ENCODE results near the gene MYLK.

The MYLK gene

DNA sequence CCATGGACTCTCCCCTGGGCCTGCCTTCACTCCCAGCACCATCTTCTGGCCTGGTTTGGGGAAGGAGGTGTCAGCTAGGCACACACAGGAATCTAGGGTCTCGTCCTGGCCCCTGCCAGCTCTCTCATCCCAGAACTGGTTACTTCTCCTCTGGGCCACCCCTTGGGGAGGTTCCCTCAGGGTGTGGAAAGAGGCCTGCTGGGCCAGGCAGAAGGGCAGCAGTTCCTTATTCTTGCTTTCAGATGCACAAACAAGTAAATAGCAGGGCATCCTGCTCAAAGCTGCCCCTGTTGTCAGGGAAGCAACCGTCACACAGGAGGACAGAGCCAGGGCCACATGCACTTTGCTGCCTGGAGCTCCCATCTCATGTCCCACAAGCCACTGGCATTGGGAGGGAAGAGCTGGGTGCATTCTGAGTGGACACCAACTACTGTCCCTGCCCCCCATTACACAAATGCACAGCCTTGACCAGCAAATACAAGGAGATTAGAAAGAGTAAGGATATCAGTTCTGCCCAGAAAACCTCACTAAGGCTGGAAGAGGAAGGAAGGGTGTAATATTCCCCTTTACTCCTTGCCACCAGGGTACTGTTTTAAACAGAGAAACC lies 190.4 kb downstream of the MYLK start:
- DNase-seq = no peak

DNA sequence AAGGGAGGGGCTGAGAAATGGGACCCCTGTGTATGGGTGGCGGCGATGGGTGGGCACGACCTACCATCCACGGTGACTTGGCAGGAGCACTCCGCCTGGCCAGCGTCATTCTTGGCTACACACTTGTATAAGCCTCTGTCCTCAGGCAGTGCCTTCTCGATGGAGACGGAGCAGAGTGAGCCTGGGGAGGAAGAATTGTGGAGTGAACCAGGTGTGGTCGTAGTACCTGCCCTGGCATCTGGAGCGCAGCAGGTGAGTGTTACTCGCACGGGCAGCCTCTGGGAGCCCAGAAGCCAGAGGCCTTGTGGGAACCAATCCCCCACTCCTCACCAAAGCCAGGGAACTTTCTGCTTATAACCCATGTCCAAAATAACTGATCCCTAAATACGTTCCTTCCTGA lies 191.5 kb downstream of the MYLK start:
- DNase-seq = no peak

DNA sequence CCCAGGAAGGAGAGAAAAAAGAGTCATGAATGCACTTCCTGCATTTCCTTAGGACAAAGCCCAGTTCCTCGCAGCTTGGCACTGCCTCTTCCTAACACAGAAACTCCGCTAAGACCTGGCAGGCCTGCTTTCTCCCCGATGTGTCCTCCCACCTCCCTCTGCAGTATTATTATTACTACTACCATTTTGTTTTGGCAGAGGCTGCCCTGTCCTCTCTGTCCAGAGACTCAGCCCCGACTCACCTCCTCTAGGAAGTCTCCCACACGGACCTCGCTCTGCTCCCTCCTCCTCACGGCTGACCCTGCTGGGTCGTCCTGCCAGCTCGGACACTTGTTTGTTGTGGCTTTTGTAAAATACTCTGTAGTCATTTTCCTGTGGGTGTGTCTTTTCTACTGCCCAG lies 192.1 kb downstream of the MYLK start:
- DNase-seq = no peak

DNA sequence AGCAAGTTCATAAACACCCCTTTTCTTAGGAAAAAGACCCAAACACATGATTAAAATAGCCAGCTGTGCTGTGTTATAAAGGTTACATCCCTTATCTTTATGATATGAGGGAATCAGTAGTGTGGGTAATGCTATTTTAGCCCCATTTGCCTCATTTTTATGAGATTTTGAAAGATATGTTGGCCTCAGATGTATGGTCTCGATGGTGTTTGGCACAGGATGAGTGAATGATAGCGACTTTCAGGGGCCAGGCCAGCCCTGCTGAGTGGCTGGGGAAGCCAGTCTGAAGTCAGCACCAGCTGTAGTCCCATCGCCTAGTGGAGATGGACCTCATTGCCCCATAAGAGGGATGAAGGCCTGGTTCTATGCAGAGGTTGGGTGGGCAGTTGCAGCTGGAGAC lies 194.3 kb downstream of the MYLK start:
- no peak for DNase-seq

DNA sequence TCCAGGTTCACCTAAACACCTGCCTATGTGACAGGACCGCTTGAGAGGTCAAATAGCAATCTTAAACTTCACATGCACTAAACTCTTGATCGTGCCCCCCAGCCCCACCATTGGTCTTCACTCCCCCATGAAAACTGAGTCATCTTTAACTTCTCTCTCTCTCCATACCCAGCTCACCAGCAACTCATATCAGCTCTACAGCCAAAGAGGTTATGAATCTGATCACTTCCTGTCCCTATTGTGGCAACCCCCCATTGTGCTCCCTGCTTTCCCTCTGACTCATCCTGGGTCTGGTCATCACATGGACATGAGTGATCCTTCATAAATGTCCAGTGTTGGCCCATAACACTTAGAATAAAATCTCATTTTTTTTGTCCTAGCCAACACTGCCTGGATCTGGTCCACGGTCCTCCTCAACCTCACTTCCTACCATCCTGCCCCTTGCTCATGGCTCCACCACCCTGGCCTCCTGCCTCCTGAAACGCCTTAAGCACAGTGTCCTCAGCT lies 195.8 kb downstream of the MYLK start:
- DNase-seq = no peak

DNA sequence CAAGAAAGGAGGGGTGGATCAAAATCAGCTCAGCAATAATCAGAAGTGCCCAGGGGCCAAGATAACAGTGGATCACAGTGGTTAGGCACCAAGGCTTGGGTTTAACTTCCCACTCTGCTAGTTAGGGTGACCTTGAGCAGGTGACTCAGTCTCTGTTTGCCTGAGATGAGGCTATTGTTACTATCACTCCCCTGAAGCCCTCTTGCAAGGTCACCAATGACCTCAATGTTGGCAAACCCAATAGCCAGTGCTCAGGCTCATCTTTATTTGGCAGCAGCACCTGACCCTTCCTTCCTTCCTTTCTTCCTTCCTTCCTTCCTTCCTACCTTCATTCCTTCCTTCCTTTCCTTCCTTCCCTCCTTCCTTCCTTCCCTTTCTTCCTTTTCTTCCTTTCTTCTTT lies 196.8 kb downstream of the MYLK start:
- no peak for DNase-seq

DNA sequence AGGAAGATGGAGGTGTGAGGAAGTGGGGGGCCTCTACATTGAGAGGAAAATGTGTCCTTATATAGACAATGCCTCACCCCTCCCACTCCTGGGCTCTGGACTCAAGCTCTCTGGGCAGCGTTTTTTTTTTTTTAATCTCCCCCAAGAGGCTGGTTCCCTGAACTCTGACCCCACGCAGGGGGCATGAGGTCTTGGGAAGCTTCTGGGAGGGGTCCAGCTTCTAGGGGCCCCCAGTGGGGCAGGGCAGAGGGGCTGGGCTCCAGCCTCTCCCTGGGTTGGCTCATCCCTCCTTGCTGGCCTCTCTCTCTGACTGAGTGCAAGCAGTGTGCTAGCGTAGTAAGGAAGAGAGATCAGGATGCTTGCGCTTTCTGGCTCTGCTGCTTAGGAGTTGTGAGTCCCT lies 197.9 kb downstream of the MYLK start:
- DNase-seq = no peak

DNA sequence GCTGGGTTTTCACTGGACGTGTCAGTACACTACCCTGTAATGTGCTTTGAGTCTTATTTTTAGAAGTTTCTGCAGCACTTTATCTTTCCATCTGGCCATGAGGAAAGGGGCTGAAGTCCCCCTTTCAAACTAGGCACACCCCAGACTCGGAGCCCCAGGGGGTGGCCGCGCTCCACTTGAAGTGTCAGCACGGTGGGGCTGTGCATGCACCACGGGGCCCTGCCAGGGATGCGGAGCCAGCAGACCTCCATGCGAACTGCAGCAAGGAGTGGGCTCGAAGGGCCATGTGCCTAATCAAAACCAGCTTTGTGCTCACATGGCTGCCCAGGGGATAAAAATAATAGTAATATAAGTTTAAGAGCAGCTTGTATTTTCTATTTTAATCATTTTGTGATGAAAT lies 198.4 kb downstream of the MYLK start:
- DNase-seq = no peak

DNA sequence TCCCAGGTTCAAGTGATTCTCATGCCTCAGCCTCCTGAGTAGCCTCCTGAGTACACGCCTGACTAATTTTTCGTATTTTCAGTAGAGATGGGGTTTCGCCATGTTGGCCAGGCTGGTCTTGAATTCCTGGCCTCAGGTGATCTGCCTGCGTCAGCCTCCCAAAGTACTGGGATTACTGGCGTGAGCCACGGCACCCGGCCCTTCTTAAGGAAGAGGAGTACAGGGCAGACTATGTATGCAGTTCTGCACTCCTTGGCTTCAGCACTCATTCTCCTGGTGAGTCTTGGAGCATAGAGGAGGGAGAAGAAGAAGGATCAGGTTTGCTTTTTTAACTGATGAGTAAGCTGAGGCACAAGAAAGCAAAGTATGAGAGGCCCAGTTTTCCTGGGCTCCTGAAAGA lies 199.5 kb downstream of the MYLK start:
- no peak for DNase-seq

DNA sequence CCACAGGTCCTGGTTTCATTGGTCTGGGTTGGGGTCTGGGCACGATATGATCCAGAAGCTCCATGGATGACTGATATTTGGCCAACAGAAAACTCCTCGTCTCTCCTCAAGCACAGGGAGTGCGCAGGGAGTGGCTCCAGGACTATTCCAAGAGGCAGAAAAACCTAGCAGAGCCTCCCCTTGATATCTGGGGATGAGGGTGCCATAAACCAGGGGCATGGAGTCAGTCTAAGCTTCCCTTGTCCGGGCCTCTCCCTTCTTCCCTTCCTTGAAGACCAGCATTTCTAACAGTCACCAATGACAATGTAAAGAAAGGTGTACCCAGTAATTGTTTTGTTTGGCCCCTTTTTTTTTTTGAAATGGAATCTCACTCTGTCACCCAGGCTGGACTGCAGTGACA lies 199.9 kb downstream of the MYLK start:
- no peak for DNase-seq

DNA sequence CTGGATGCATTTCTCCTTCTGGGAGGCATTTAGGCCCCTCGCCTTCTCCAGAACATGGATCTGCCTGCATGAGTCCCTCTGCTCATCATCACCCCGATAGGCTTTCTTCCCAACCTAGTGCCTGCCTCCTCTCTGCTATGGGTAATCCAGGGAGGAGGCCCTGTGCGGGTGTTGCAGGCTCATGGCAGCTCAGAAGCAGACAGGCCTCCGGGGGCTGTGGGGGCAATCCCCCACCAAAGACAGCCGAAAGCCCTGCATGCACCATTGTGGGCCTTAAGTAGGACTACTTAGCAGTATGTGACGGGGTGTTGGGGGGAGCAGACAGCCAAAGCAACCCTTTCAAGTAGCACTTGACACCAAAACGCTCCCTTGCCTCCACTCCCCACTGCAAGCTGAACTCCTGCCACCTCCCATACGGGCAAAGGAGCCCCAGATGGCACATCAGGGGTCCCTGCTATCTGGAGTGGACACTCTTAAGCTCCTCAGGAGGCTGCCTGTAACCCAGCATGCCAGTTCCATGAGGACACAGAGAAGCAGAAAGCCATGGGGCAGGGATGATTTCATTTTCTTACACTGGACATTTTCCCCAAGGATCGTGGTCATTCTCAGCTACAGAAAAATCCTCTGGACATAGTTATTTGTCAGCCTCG lies 200.5 kb downstream of the MYLK start:
- no peak for DNase-seq

DNA sequence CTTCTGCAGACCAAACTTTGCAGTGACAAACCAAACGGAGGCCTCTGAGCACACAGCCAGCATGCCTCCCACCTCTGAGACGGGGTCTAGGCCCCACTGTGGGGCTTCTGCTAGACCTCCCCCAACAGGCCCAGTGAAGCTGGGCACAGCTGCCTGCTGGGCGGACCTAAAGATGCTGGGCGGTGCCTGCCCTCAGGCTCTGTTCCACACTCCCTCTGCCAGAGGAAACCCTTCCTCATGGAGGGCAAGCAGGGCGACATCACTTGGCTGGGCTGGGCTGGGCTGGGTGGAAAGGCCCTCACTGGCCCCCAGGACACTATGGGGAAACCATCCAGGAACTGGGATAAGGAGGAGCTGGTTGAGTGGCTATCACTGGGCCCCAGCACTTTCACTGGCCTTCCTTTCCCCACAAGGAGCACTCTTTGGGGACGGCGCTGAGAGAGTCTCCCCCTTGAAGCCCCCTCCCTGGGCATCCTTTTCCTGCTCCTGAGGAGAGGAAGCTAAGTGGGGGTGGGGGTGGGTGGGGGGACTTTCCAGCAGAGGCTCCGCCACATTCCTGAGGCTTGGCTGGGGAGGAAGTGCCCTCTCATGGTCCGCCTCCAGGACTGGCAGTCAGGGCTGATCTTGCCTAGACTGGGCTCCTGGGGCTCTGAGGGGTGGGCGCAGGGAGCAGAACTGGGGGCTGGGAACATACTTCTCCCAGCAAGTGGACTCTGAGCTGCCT lies 201.2 kb downstream of the MYLK start:
- DNase-seq = no peak

DNA sequence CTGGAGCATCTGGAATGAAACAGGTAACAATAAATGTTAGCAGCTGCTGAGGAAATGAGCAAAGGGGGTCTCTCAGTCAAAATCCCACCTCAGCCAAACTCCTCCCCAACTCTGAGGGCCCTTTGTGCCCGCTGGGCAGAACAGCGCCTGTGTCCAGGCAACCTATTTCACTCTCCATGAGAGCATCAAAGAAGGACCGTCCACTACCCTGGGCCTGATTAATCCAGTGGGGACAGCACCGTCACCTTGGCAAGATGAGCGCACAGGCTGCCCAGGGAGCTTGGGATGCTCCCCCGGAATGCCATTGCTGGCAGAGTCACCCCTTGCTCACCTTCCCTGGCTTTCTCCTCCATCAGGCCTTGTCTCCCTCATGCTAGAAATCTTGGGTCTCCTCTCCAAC lies 201.8 kb downstream of the MYLK start:
- no peak for DNase-seq

DNA sequence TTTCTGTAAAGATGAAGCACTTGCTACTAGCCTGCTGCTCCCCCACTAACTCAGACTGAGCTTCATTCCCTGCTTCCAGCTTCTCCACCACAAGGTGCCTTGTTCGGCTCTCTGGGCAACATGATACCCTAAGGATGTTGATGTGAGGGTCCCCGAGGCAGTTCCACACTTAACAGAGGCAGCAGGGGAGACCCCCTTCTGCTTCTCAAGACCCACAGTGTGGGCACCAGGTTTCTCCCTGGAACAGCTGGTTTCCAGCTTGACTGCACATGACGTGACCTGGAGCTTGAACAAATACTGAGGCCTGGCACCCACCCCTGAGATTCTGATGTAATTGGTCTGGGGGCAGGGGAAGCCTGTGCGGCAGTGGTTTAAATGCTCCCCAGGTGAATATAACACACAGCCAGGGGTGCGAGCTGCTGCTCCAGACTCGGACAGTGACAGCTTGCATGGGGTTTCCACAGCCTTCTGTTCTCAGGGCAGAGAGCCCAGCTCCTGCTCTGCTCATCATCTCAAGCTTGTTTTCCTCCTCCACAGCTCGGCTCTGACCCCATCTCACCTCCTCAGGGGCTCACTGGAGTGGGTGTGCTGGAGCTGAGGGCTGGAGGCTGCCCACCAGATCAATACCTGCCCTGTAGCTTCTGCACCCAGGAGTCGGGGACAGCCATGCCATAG lies 204.3 kb downstream of the MYLK start:
- DNase-seq = no peak

DNA sequence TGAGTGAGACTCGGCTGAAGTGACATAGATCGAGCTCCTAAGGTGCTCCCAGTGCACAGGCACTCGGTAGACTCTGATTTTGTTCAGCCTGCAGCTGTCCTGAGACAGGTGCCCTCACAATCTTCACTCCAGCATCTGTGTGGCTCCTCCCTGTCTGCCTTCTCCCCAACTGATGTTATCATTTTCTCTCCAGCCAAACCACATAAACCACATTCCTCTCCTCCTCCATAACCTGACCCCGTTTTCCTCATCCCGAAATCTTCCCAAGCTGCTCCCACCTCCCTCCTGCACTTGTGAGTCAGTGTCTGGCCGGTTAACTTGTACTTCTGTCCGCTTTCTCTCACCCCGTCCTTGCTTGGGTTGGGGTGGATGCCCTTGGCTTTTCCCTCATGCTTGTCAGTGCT lies 206.0 kb downstream of the MYLK start:
- no peak for DNase-seq

DNA sequence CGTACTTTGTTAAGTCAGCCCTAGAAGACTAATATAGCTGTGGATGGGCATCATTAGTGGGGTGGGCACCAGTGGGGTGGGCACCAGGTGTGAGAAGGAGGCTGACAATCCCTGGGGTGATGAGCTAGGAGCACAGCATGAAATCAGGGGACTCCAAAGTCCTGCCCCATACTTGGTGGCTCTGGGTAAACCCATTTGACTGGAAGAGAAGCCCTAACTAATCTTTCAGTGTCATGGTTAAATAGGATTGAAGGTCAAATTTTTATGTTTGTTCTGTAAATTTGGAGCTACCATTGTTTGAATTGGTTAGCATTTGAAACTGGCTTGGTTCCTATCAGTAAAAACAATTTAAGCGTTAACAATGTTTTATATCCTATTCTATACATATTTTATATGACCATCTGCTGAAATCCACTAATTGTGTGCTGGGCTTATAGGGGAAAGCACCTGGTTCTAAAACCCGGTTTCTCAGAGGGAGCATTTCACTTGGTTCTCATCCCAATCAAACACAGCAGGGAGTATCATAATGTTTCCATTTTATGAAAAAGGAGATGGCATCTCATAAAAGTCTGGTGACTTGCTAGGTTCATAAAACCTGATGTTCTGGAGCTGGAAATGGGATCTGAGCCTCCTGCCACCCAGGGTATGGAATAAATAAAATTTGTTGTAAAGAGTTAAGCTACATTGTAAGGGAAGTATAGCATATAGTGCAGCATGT lies 211.5 kb downstream of the MYLK start:
- no peak for DNase-seq

DNA sequence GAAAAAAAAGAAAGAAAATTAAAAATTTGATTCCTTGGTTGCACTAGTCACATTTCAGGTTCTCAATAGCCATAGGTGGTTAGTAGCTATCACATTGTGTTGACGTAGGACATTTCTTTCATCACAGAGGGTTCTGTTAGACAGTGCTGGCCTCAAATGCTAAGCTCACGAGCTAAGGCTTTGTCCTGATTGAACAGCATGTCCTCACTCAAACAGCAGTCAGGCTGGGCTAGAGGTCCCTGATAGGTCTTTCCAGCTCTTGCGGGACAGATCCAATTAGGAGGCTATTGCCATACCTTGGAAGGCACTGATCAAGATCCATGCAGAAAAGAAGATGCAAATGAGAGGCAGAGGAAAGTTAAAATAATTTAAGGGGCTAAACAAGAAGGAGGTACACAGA lies 213.4 kb downstream of the MYLK start:
- DNase-seq = no peak

DNA sequence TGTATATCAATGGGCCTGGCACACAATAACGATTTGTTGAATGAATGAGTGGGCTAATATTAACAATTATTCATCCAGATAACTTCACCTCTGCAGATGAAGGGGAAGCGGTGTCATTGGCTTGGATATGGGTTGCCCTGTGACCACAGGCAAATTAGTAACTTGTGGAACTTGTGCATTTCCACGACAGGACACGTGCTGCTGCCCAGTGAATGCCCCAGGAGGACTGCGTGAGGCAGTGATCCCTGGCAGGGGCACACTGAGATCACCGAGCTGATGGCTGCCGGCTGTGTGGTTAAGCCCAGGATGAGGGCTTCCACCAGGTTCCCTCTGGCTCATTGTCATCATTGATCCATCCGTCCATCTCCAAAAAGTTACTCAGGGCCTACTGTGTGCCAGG lies 215.2 kb downstream of the MYLK start:
- DNase-seq = no peak

DNA sequence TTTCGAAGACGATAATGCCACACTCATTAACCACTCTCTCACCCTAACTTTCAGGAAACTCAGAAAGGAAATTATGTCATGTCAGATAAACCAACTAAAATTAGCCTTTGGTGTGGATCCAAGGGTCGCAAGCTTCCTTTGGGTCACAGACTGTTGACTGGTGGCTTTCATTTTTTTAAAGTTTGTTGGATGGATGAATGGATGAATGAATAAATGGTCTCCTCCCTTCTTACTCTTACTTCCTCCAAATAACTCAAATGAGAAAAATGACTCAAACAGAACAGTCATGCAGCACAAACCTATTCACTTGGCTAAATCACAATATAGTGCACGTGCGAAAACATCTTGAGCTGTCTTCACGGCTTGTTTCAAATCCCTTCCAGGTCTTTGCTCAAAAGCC lies 216.3 kb downstream of the MYLK start:
- no peak for DNase-seq

DNA sequence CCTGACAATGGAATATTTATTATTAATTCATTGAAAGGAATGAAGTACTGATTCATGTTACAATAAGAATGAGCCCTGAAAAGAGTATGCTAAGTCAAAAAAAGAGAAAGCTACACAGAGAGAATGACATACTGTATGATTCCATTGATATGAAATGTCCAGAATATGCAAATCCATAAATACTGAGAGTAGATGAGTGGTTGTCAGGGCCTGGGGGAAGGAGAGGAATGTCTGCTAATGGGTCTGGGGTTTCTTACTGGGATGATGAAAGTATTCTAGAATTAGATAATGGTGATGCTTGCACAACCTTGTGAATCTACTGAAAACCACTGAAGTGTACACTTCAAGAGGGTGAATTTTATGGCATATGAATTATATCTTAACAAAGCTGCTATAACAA lies 219.4 kb downstream of the MYLK start:
- DNase-seq = no peak

DNA sequence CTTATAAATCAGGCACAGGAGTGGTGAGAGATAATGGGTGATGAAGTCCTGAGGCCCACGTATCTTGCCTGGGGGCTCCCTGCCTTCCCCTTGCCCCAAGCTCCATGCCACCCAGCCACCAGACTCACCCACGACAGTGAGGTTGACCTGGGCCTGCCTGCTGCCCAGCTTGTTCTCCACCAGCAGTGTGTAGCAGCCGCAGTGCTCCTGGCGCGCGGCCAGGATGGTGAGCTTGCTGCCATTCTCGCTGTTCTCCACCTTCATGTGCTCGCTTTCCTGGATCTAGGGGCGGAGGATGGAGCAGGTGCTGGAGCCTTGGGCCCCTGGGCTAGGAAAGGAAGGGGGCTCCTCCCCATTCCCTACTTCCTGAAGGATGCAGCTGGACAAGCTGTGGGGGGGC lies 220.2 kb downstream of the MYLK start:
- DNase-seq = no peak

DNA sequence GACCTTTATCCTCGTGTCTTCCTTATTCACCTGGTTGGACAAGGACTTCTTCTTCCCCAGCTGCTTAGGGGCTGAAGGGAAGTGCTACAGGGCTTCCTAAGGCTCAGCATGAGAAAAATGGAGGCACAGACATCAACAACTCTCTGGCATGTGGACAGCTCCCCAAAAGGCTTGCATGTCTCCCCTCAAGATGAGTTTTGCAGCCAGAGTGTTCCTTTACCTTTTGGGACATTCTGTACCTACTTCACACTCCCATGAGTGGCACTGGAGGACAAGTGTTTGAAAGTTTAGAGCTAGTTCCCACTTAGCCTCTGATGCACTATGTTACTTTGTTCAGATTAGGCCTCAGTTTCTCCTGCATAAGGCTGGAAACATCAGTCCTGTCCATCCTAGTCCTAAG lies 222.2 kb downstream of the MYLK start:
- DNase-seq = no peak

DNA sequence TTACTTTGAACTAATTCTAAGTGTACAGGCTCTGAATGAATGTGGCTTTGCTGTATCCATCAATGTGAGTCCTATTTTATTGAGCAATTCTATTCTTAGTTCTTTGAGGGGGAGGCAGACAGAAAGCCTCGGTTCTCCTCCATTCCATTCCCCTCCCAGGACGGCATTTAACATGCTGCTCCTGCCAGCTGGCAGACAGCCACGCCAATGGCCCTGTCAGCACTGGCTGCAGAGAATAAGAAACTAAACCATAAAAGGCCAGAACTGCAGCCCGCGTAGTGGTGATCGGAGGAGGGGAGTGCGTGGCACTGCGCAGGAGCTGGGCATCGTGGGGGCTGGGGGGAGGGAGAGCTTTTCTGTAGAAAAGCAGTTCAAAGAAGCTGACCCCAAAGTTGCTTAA lies 223.2 kb downstream of the MYLK start:
- DNase-seq = no peak

All from activated CD4-positive, alpha-beta T cell treated with anti-CD3 and anti-CD28 coated beads, Interleukin-10, Interleukin-2, amounts not matched to agents 100 ng/mL and 50 ng/mL, durations not matched to agents 16 hours and 8 hours (primary cell).